ENCODE data around the gene TBX2. TPM values are rescaled to one million over a fixed set of nuclear protein-coding genes. Genes with fewer than 3 reads are reported as not detected.
A peak's percentile ranks its signal among the peaks of the same experiment; 100 is the strongest.

TBX2 gene
- total and polyA plus RNA-seq, 2 of the 13 experiments (the other 11 are each of a cell fraction or from before 2014, with no cell fraction given): 2.8 to 15.3 TPM

- Histone ChIP-seq H3K9ac (ENCODE audit: insufficient read depth, low read depth, low read length) (no peak overlapping the region), H3K27me3 (ENCODE audit: control insufficient read depth in 1 of 2, insufficient read depth in 2 of 2, low read length in 2 of 2) (no peaks in the 10 kb centered on the region), H3K36me3 (replicated peaks in 1 of 2; ENCODE audit: control insufficient read depth in 1 of 2, insufficient read depth in 2 of 2, low read length in 2 of 2) (no peaks in the 10 kb centered on the region; a peak in 1 of 5 replicates), H2AFZ (ENCODE audit: low read length) (no peak overlapping the region), H3K9me3 (ENCODE audit: low read length) (no peaks in the 10 kb centered on the region), H3K79me2 (ENCODE audit: insufficient read depth, low read length) (peaks cover 9% of the 10 kb centered on the region), H3K4me3 (replicated peaks in 1 of 3; ENCODE audit: insufficient read depth in 1 of 3, low read depth in 2 of 3, low read length in 3 of 3) (no peak overlapping the region), H3K4me2 (ENCODE audit: low read depth, low read length) (no peak overlapping the region), H4K20me1 (ENCODE audit: insufficient read depth, low read length) (no peaks in the 10 kb centered on the region), H3K27ac (ENCODE audit: extremely low read length, insufficient read depth, low read length) (no peak overlapping the region), H3K4me1 (ENCODE audit: insufficient read depth, low read length) (peaks cover 79% of the 10 kb centered on the region)
- ChIA-PET CTCF (ENCODE audit: low intra/inter-chr PET ratio, low total read pairs) (interaction anchor here (1.0 kb wide), 1 partner anchor 158 kb away, joined by 5 read pairs; no protein-coding TSS in a partner anchor), POLR2A (no interaction called here)
- ATAC-seq: no peak
- intact Hi-C loops (cut with micrococcal nuclease; ENCODE audit: unreplicated experiment) (loop anchor here (5.0 to 10.0 kb wide), 2 partner anchors 390 to 668 kb away; no protein-coding TSS in a partner anchor), in situ Hi-C loops (cut with HindIII; ENCODE audit: extremely low pct_ligation_motif_present, low pct_unique_long_range_greater_than_20kb) (loop anchor here (5.0 to 10.0 kb wide), 2 partner anchors 390 to 668 kb away; no protein-coding TSS in a partner anchor)
- no peak for FAIRE-seq
- BruUV-seq (replicated peaks): no TSS peak
- no peak for DNase-seq (ENCODE audit: low spot score)
- TF ChIP-seq ZXDC (CRISPR knock-in tag; IDR thresholded peaks at IDR 0.05): 0 out of 2 replicates have a peak, but pooled peaks have one; percentile 57
- no peak for TF ChIP-seq ZNF274 (CRISPR knock-in tag; IDR thresholded peaks at IDR 0.05)
- WGBS (ENCODE audit: low lambda C conversion rate): 99% methylated on average over 3 of the region's 3 CpGs
Measured at GRCh38 chr17:61392679-61393078, 7.0 kb upstream of the TBX2 start.

- no peaks in the 10 kb centered on the region for H4K20me1 ChIP-seq (ENCODE audit: insufficient read depth, low read length)
- no peak for DNase-seq (ENCODE audit: low spot score)
- intact Hi-C loops (cut with micrococcal nuclease; ENCODE audit: unreplicated experiment): loop anchor here (5.0 to 10.0 kb wide), 2 partner anchors 391 to 669 kb away; no protein-coding TSS in a partner anchor
- no peaks in the 10 kb centered on the region; a peak in 1 of 5 replicates for H3K36me3 ChIP-seq (replicated peaks in 1 of 2; ENCODE audit: control insufficient read depth in 1 of 2, insufficient read depth in 2 of 2, low read length in 2 of 2)
- H3K4me3 ChIP-seq (replicated peaks in 1 of 3; ENCODE audit: insufficient read depth in 1 of 3, low read depth in 2 of 3, low read length in 3 of 3): peak overlapping the region in 1 of 3 experiments; percentile 53; a peak in 2 of 6 replicates
- H3K4me1 ChIP-seq (ENCODE audit: insufficient read depth, low read length): peaks cover 79% of the 10 kb centered on the region
- no peak overlapping the region for H2AFZ ChIP-seq (ENCODE audit: low read length)
- CTCF ChIA-PET (ENCODE audit: low intra/inter-chr PET ratio, low total read pairs): interaction anchor here (1.0 kb wide), 1 partner anchor 158 kb away, joined by 5 read pairs; no protein-coding TSS in a partner anchor
- no peak overlapping the region; the same call in 1 of the 2 replicates for H3K9ac ChIP-seq (ENCODE audit: insufficient read depth, low read depth, low read length)
- H3K4me2 ChIP-seq (ENCODE audit: low read depth, low read length): peak overlapping the region; percentile 83
- in situ Hi-C loops (cut with HindIII; ENCODE audit: extremely low pct_ligation_motif_present, low pct_unique_long_range_greater_than_20kb): loop anchor here (5.0 to 10.0 kb wide), 2 partner anchors 391 to 669 kb away; no protein-coding TSS in a partner anchor
- no peaks in the 10 kb centered on the region for H3K9me3 ChIP-seq (ENCODE audit: low read length)
- BruUV-seq (replicated peaks): no TSS peak
- no peak for FAIRE-seq
- POLR2A ChIA-PET: interaction anchor here (0.9 to 2.5 kb wide), 8 partner anchors 8 to 57 kb away, joined by 3 to 34 read pairs (median 8); no protein-coding TSS in a partner anchor
- peak; percentile 36 for ATAC-seq
- peaks cover 17% of the 10 kb centered on the region for H3K79me2 ChIP-seq (ENCODE audit: insufficient read depth, low read length)
- H3K27me3 ChIP-seq (ENCODE audit: control insufficient read depth in 1 of 2, insufficient read depth in 2 of 2, low read length in 2 of 2): no peaks in the 10 kb centered on the region
- peak overlapping the region; percentile 70 for H3K27ac ChIP-seq (ENCODE audit: extremely low read length, insufficient read depth, low read length)
- WGBS (ENCODE audit: low lambda C conversion rate): 83% methylated on average over 1 of the region's 3 CpGs
- TF ChIP-seq CCDC6 (CRISPR knock-in tag; IDR thresholded peaks at IDR 0.05) (no peak; the same call in 1 of the 2 replicates), ZNF761 (CRISPR knock-in tag; conservative IDR thresholded peaks at IDR 0.05) (no peak), TOE1 (CRISPR knock-in tag; IDR thresholded peaks at IDR 0.05) (no peak), ISL2 (CRISPR knock-in tag; IDR thresholded peaks at IDR 0.05) (no peak), TGIF2 (CRISPR knock-in tag; IDR thresholded peaks at IDR 0.05) (no peak), HNRNPL (IDR thresholded peaks at IDR 0.05; ENCODE audit: low read depth, low read length) (peak; percentile 96; the same call in 1 of the 2 replicates), BRD4 (CRISPR knock-in tag; IDR thresholded peaks at IDR 0.05) (no peak), SMAD3 (CRISPR knock-in tag; IDR thresholded peaks at IDR 0.05) (no peak), KLF13 (CRISPR knock-in tag; IDR thresholded peaks at IDR 0.05) (no peak), ZNF512 (CRISPR knock-in tag; IDR thresholded peaks at IDR 0.05) (no peak)
- TF ChIP-seq, protein P1, sequence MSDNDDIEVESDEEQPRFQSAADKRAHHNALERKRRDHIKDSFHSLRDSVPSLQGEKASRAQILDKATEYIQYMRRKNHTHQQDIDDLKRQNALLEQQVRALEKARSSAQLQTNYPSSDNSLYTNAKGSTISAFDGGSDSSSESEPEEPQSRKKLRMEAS (IDR thresholded peaks at IDR 0.05): 0 out of 2 replicates have a peak, but pooled peaks have one; percentile 7
- TF ChIP-seq, protein P2, sequence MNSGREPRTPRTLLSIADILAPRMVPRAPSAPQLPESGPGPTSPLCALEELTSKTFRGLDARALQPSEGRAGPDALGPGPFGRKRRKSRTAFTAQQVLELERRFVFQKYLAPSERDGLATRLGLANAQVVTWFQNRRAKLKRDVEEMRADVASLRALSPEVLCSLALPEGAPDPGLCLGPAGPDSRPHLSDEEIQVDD (CRISPR knock-in tag; IDR thresholded peaks at IDR 0.05; ENCODE audit: borderline replicate concordance): no peak
Measured at GRCh38 chr17:61393550-61393903, 6.1 kb upstream of the TBX2 start.
